Skeletal muscle satellite cell (primary cell): ENCODE results near the gene NCOA1. TPM values are rescaled to one million over a fixed set of nuclear protein-coding genes. Genes with fewer than 3 reads are reported as not detected.

Source experiments
- small RNA-seq: library from RNA; depleted of rRNA; stranded (forward); fragments of <200 nt; gene quantifications from one replicate; pipeline ENCODE3, GENCODE V24; 2012

Gene NCOA1

Small RNAs within 50 kb of the gene (small RNA-seq; reads per million reads assigned to genes)
- gene RNA5SP88 (not detected), gene RNU6-936P (not detected)
